ENCODE measurements around the gene RIOX2.
A peak's percentile ranks its signal among the peaks of the same experiment; 100 is the strongest.
"Not testable (repeated sequence)": the region's sequence is repeated elsewhere in the genome, so short reads cannot be mapped to it uniquely, and the experiment has no call there.

Gene RIOX2

GRCh38 chr3:97950360-97950759 lies 21.9 kb downstream of the RIOX2 start:
- DNase-seq, result no peak

- DNase-seq, result no peak
Observed at GRCh38 chr3:97949743-97950142, 22.5 kb downstream of the RIOX2 start.

- DNase-seq, result no peak
Observed at GRCh38 chr3:97949110-97949485, 23.1 kb downstream of the RIOX2 start.

- DNase-seq, result no peak
Observed at GRCh38 chr3:97948351-97949109, 23.7 kb downstream of the RIOX2 start.

GRCh38 chr3:97942801-97943546 lies 29.3 kb downstream of the RIOX2 start:
- DNase-seq, result no peak

- no peak for DNase-seq
Observed at GRCh38 chr3:97940034-97940433, 32.2 kb downstream of the RIOX2 start.

- no peak for DNase-seq
Observed at GRCh38 chr3:97939401-97939800, 32.8 kb downstream of the RIOX2 start.

- no peak for DNase-seq
Observed at GRCh38 chr3:97938444-97938843, 33.8 kb downstream of the RIOX2 start.

GRCh38 chr3:97937205-97937604 lies 35.0 kb downstream of the RIOX2 start:
- no peak for DNase-seq

- no peak for DNase-seq
Observed at GRCh38 chr3:97935842-97936241, 36.4 kb downstream of the RIOX2 start.

GRCh38 chr3:97934980-97935695 lies 37.1 kb downstream of the RIOX2 start:
- DNase-seq, result no peak

GRCh38 chr3:97932387-97932801 lies 39.8 kb downstream of the RIOX2 start:
- DNase-seq, result no peak

GRCh38 chr3:97931218-97931617 lies 41.0 kb downstream of the RIOX2 start:
- DNase-seq, result no peak

GRCh38 chr3:97930018-97930417 lies 42.2 kb downstream of the RIOX2 start:
- DNase-seq, result no peak

- DNase-seq, result no peak
Observed at GRCh38 chr3:97928986-97929385, 43.2 kb downstream of the RIOX2 start.

GRCh38 chr3:97927704-97928103 lies 44.5 kb downstream of the RIOX2 start:
- no peak for DNase-seq

- peak; percentile 34 for DNase-seq
Observed at GRCh38 chr3:97917813-97918536, 54.3 kb downstream of the RIOX2 start.

- DNase-seq, result no peak
Observed at GRCh38 chr3:97916576-97916975, 55.7 kb downstream of the RIOX2 start.

- no peak for DNase-seq
Observed at GRCh38 chr3:97914388-97914787, 57.8 kb downstream of the RIOX2 start.

- DNase-seq, result no peak
Observed at GRCh38 chr3:97911459-97911858, 60.8 kb downstream of the RIOX2 start.

- DNase-seq, result peak; percentile 19
Observed at GRCh38 chr3:97910931-97911351, 61.3 kb downstream of the RIOX2 start.

- DNase-seq, result not testable (repeated sequence)
Observed at GRCh38 chr3:97910236-97910831, 61.9 kb downstream of the RIOX2 start.

GRCh38 chr3:97909830-97910229 lies 62.4 kb downstream of the RIOX2 start:
- not testable (repeated sequence) for DNase-seq

Measured in eye (tissue), 1 donor.